ENCODE data around the gene ATP8B3. TPM values are rescaled to one million over a fixed set of nuclear protein-coding genes. Genes with fewer than 3 reads are reported as not detected.

The ATP8B3 gene
- total and polyA plus RNA-seq, 10 of the 15 experiments (the other 5 are each of a cell fraction or from before 2014, with no cell fraction given), result 0.13 to 1.7 (median 0.52) TPM

DNA sequence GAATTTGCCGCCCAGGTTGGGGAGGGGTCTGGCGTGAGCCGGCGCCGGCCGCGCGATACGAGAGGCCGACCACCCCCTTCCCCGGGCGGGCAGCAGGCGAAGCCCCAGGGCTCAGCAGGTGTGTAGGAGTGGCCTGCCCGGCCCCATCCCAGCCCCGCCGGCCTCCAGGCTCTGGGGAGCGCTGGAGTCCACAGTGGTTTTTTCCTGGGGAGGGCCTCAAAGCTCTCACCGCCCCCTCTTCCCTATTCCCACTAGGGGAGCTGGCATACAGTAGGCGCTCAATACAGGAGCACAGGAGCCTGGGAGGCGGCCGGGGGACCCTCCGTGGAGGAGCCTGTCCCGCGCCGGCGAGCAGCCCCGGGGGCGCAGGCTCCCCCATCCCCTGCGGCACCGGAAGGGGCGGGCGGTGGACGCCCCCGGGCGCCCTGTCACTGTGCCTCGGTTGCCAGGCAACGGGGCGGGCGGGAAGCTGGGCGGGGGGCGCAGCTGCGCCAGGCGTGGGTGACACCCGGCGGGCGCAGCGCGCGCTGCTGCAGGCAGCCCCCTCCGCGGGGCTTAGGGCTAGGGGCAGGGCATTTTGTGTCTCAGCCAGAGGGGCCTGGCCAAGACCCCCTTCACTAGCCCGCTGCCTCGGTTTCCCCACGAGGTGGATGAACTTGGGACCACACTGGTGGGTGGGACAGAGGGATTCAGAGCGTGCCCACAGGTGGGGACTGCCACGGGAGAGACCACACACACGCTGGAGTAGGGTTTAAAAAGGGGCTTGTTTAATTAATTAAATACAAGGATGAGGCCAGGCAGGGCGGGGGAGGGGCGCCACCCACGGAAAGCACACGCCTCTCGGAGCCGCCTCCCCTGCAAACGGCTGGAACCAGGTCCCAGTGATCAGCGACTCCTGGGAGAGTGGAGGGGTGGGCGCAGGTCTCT lies 39.8 kb upstream of the ATP8B3 start:
- Histone ChIP-seq H3K79me2 (ENCODE audit: control insufficient read depth, insufficient read depth, low read length) (peaks cover 53% of the 10 kb centered on the region), H3K4me3 (no peak overlapping the region), H3K4me2 (ENCODE audit: control insufficient read depth, insufficient read depth) (no peak overlapping the region; the same call in 1 of the 2 replicates), H3K27ac (ENCODE audit: control insufficient read depth, insufficient read depth) (no peak overlapping the region), H2AFZ (ENCODE audit: control insufficient read depth, low read depth, low read length) (no peak overlapping the region), H3K4me1 (ENCODE audit: control insufficient read depth, insufficient read depth, low read length) (peaks cover 29% of the 10 kb centered on the region), H3K27me3 (replicated peaks in 1 of 2; ENCODE audit: control insufficient read depth in 2 of 2, insufficient read depth in 2 of 2, low read length in 1 of 2) (no peaks in the 10 kb centered on the region), H3K9me3 (replicated peaks; ENCODE audit: control insufficient read depth, insufficient read depth, low read length) (no peaks in the 10 kb centered on the region), H4K20me1 (ENCODE audit: control insufficient read depth, insufficient read depth) (peaks cover 3% of the 10 kb centered on the region; the same call in 1 of the 2 replicates), H3K36me3 (ENCODE audit: control insufficient read depth in 2 of 2, insufficient read depth in 2 of 2, low read length in 1 of 2) (peaks cover 0 to 3% of the 10 kb centered on the region in 2 experiments; a peak in 2 of 4 replicates), H3K9ac (ENCODE audit: control insufficient read depth, insufficient read depth, low read length) (no peak overlapping the region)
- ChIA-PET SMC1A (ENCODE audit: uncharacterized antibody, unreplicated experiment) (no interaction called here), RAD21 (ENCODE audit: unreplicated experiment) (interaction anchor here (0.5 kb wide), 1 partner anchor 22 kb away, joined by 3 read pairs; no protein-coding TSS in a partner anchor), CTCF (interaction anchor here (1.4 kb wide), 1 partner anchor 26 kb away, joined by 4 read pairs; no protein-coding TSS in a partner anchor), POLR2A (interaction anchor here (0.5 kb wide), 1 partner anchor 45 kb away, joined by 4 read pairs; no protein-coding TSS in a partner anchor)
- in situ Hi-C loops (cut with MboI), result loop anchor here (25.0 kb wide), 1 partner anchor 1510 kb away; the partner anchor contains the start of gene NFIC
- FAIRE-seq (no peak), ATAC-seq (no peak), DNase-seq (ENCODE audit: low read depth, low spot score) (no peak)
- intact Hi-C loops (cut with micrococcal nuclease; ENCODE audit: unreplicated experiment), result no loop called here
- 53% methylated on average over 47 of the region's 66 CpGs for WGBS (ENCODE audit: insufficient coverage, insufficient replicate concordance, low lambda C conversion rate, missing lambda C conversion rate)
- TF ChIP-seq TCF7 (IDR thresholded peaks at IDR 0.05; ENCODE audit: borderline replicate concordance) (no peak), EGR1 (IDR thresholded peaks at IDR 0.05; ENCODE audit: borderline replicate concordance in 1 of 2, low read depth in 2 of 2, low read length in 2 of 2) (peak in 1 of 2 experiments; percentile 32; a peak in 1 of 3 replicates), STAT1 (conservative IDR thresholded peaks at IDR 0.05) (no peak)
- BruUV-seq (replicated peaks), result no TSS peak

All from GM12878 (cell line).